GM10266 (cell line): ENCODE data around the gene COX15.

Experiments used
- DNase-seq: peaks from one replicate; pipeline ENCODE4 v3.0.0; 2012; ENCODE audit errors: extremely low spot score
- TF ChIP-seq, protein P1 (sequence below): IDR thresholded peaks from 2 replicates; pipeline ENCODE4 v1.5.1; 2012; ENCODE audit warnings: mild to moderate bottlenecking, low read depth; ENCODE audit not compliant: control insufficient read depth, insufficient read depth; ENCODE audit errors: missing control alignments

The COX15 gene

DNA sequence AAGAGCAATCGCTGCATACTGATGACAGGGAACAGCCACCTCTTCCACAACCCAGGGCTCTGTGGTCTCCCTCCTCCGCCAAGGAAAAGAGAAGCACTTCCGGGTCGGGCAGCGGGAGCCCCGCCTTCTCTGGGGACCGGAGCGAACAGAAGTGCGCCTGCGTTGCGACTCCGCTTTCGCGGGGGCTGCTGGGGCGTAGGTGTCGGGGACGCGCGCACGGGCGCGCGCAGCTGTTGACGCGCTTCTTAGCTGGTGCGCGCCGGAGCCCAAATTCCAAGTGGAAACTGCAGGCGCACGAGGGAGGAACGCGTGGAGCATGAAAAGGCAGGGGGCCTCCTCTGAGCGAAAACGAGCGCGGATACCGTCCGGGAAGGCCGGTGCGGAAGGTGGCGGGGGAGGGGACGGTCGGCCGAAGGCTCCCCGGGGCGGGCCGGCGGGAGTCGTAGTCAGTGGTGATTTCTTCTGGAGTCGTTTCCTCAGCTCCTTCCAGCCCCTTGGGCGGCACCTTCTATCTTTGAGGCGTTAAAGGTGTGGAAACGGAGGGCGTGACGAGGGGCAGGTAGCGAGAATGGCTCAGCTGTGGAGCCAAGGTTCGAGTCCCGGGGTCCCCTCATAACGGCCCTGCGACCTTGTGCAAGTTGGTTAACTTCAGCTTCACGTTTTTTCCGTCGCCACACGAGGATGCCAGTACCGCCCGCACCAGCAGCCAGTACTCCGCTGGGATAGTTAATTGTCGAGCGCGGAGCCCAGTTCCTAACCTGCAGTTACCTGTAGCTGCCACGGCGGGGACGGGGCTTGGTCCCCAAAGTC lies at the start of gene COX15, which contains the start of gene CUTC:
COX15 (minus strand) TSS at position 95 of the 810 bp plus-strand sequence; CDS start at position 17, 78 bp downstream.
CUTC (plus strand) TSS at position 202 of the 810 bp plus-strand sequence; CDS start at position 317, 115 bp downstream.
- peak; percentile 89 for DNase-seq
- TF ChIP-seq, protein P1, sequence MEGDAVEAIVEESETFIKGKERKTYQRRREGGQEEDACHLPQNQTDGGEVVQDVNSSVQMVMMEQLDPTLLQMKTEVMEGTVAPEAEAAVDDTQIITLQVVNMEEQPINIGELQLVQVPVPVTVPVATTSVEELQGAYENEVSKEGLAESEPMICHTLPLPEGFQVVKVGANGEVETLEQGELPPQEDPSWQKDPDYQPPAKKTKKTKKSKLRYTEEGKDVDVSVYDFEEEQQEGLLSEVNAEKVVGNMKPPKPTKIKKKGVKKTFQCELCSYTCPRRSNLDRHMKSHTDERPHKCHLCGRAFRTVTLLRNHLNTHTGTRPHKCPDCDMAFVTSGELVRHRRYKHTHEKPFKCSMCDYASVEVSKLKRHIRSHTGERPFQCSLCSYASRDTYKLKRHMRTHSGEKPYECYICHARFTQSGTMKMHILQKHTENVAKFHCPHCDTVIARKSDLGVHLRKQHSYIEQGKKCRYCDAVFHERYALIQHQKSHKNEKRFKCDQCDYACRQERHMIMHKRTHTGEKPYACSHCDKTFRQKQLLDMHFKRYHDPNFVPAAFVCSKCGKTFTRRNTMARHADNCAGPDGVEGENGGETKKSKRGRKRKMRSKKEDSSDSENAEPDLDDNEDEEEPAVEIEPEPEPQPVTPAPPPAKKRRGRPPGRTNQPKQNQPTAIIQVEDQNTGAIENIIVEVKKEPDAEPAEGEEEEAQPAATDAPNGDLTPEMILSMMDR: peak; percentile 28

DNA sequence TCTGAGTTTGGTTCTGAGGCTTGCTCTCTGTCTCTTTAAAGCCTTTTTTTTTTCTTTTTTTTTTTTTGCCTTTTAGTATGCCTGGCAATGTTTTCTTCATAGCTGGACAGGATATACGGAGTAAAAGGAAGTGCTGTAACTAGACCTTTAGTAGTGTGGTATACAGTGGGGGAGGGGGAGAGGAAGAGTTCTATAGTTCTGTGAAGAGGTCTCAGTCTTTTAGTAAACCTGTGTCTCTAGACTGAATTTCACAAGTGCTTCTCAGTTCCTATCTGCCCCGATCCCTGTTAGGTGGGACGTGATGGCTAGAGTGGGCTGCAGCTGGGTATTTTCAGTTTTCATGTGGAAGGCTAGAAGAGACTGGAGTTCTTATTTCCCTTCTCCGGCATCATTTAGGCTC lies 47.4 kb upstream of the COX15 start:
- DNase-seq: no peak
- TF ChIP-seq, protein P1: no peak

DNA sequence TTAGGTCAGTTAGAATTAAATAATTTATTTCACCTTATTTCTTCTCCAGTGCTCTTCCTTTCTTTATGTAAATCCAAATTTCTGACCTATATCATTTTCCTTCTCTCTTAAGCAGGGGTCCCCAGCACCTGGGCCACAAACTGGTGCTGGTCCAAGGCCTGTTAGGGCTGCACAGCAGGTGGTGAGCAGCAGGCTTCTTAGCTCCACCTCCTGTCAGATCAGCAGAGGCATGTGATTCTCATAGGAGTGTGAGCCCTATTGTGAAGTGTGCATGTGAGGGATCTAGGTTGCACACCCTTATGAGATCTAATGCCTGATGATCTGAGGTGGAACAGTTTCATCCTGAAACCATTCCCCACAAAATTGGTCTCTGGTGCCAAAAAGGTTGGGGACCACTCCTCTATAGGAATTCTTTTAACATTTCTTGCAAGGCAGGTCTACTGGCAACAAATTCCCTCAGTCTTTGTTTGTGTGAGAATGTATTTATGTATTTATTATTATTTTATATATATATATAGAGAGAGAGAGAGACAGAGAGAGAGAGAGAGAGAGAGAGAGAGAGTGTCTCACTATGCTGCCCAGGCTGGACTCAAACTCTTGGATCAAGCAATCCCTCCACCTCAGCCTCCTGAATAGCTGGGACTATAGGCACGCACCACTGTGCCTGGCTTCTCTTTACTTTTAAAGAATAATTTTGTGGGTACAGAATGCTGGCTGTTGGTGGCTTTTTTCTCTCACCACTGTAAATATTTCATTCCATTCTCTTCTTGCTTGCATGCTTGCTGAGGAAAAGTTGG lies 46.2 kb upstream of the COX15 start:
- DNase-seq: no peak
- TF ChIP-seq, protein P1: no peak

DNA sequence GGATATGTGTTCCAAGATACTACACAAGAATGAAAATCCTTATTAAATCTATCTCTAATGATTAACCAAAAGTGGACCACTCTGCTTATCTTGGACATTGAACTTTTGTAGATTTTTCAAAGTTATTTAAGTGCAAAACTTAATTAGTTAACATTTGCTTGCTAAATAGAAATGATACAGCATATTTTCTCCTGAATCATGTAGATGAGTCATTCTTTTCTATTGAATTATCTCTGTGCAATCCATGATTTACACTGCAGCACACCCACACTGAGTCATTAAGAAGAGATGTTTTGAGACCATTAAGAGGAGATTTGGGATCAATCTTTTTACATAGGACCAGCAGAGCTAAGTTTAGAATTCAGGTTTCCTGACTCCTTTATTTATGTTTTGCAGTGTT lies 43.9 kb upstream of the COX15 start:
- no peak for DNase-seq
- TF ChIP-seq, protein P1: no peak

DNA sequence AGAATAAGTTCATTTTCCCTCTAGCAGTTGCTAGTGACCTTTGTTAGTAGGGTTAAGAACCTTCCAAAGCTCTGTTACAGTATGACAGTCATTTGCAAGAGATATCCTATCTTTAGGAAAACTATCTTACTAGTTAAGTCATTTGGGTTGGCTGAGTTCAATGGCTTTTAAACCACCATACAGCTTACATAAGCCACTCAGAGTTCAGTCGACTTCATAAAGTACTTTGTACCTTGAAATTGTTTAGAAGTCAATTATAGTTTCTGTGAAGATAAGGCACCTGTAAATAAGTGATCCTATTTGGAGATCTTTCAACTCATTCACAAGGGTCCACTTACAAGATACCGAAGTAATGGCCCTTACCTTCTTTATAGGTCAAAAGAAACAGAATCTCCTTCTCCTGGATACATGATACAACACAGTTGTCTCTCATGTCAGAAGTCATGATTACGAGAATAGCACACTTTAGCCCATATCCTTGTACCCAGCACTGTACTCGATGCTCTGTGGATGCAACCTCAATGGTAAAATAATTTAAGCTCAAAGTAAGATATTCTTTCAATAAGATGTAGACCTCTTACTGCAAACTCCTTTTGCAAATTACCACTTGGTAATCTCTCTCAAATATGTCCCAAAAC lies 38.6 kb upstream of the COX15 start:
- no peak for DNase-seq
- TF ChIP-seq, protein P1: no peak

DNA sequence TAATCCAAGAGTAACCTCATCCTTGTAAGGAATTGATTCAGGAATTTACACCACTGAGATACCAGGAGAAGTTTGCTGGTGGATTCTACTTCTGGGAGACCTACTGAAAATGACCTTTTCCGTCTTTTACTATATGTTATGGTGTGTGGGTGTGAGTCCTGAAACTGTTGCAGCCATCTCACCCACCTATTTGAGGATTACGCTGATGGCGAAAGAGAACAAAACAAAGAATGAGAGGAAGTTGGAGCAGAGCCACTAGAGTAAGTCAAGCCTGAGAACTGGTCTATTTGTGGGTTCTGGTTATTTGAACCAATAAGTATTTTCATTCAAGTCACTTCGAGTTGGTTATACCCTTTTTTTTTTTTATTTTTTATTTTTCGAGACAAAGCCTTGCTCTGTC lies 37.8 kb upstream of the COX15 start:
- TF ChIP-seq, protein P1: no peak
- no peak for DNase-seq
